Pancreas (tissue), 10 donors: ENCODE data around the gene PITPNC1. TPM values are rescaled to one million over a fixed set of nuclear protein-coding genes. Genes with fewer than 3 reads are reported as not detected.

Source experiments
- ATAC-seq, 4 donors: fragments of 200-7000 bp; cut with Tn5 transposase; one replicate each; pipeline versions ENCODE4 v1.8.0 to v1.9.1; 2020; ENCODE audit warnings: mild to moderate bottlenecking in 4 of 4, moderate library complexity in 4 of 4
- DNase-seq, 6 donors: peaks; one replicate each; pipeline ENCODE4 v3.0.0-alpha.2; 2020
- FAIRE-seq: peaks from 2 replicates; lab custom pipeline; 2012; peaks lifted over from hg19 to GRCh38; lab: Jason Lieb, UNC
- H3K27ac ChIP-seq, 4 donors: fragments of 200-600 bp; sonication (generic); 1 replicate in 3 of 4; 2 replicates in 1 of 4; pipeline versions ENCODE4 v1.5.0 to v1.8.0; 2020
- H3K27me3 ChIP-seq, 4 donors: fragments of 200-600 bp; one replicate each; pipeline ENCODE4 v1.8.0; 2021
- H3K36me3 ChIP-seq, 3 donors: fragments of 200-600 bp; sonication (generic) in 1 of 3; one replicate each; pipeline versions ENCODE4 v1.5.0 to v1.8.0; 2020 to 2021
- H3K4me1 ChIP-seq, 3 donors: fragments of 200-600 bp; one replicate each; pipeline ENCODE4 v1.8.0; 2021
- H3K4me3 ChIP-seq, 4 donors: fragments of 200-600 bp; sonication (generic) in 2 of 4; one replicate each; pipeline versions ENCODE4 v1.5.0 to v1.8.0; 2020 to 2021
- H3K9me3 ChIP-seq, 4 donors: fragments of 200-600 bp; one replicate each; pipeline ENCODE4 v1.8.0; 2021
- CTCF ChIP-seq, 4 donors: fragments of 200-600 bp; sonication (generic) in 3 of 4; IDR thresholded peaks; one replicate each; pipeline versions ENCODE4 v1.5.0 to v1.8.0; 2021; ENCODE audit warnings: antibody characterized with exemption in 4 of 4
- WGBS, 2 donors: extraction: QIAGEN DNeasy Blood & Tissue Kit; methylation state at CpG; one replicate each; pipeline ENCODE4 v1.1.7; 2013; 5-methylcytosine and 5-hydroxymethylcytosine counted together
- intact Hi-C, 3 donors: fragments of 100-400 bp; cut with DNase I; formaldehyde crosslinking; loops; one replicate each; pipeline versions ENCODE4 v1.11.1 to v1.14.2; 2022
- polyA plus RNA-seq, 2 donors: library from polyadenylated mRNA; stranded (reverse); fragments of 200-250 nt; gene quantifications; one replicate each; pipeline ENCODE4 v1.2.3, GENCODE V29; 2013
- total RNA-seq, 6 donors: library from RNA; stranded (reverse); fragmentation: NEBNext Ultra II Directional in 4 of 6; extraction: Animal tissue kit (Norgen Biotek cat#: 25700) in 4 of 6; gene quantifications; one replicate each; pipeline versions ENCODE4 v1.2.1 to v1.2.4, GENCODE V29; 2021 to 2023
- donor health status: healthy with polysubstance abuse.
- donor health status: DM: no; HTN: no; CAD: no; lungs with moderate emphysema.
- donor health status: DM: no; HTN: no; CAD: no.
- donor health status: control.
- donor health status: control.
- donor health status: Bipolar disorder and iron deficiency.
- donor health status: DM: yes; HTN: yes; CAD: no.
- donor health status: DM: no; HTN: no; CAD: no.
- donor health status: DM: no; HTN: no; CAD: no.
- donor health status: DM: yes; HTN: yes; CAD: no.

The PITPNC1 gene
- total and polyA plus RNA-seq, 8 donors, result 9.5 to 28.8 (median 24.4) TPM

- H3K27me3 ChIP-seq, result no peaks in the 10 kb centered on the region
- DNase-seq (no peak), ATAC-seq (no peak), FAIRE-seq (no peak)
- no peaks in the 10 kb centered on the region for H3K36me3 ChIP-seq
- no peaks in the 10 kb centered on the region for H3K9me3 ChIP-seq
- no peak overlapping the region for H3K27ac ChIP-seq
- intact Hi-C loops, result no loop called here
- H3K4me3 ChIP-seq, result no peak overlapping the region
- WGBS, 2 donors, result 67 to 76% methylated on average over 4 of the region's 4 CpGs
- TF ChIP-seq CTCF (IDR thresholded peaks at IDR 0.05), result no peak
- no peaks in the 10 kb centered on the region for H3K4me1 ChIP-seq
Measured at GRCh38 chr17:67617304-67617899, 240.3 kb downstream of the PITPNC1 start.

- no peaks in the 10 kb centered on the region for H3K9me3 ChIP-seq
- H3K27ac ChIP-seq, result no peak overlapping the region
- DNase-seq (no peak), ATAC-seq (no peak), FAIRE-seq (no peak)
- H3K4me3 ChIP-seq, result no peak overlapping the region
- no peaks in the 10 kb centered on the region for H3K27me3 ChIP-seq
- H3K4me1 ChIP-seq, result no peaks in the 10 kb centered on the region
- intact Hi-C loops, result no loop called here
- 95 to 97% methylated on average over 9 of the region's 9 CpGs for WGBS, 2 donors
- TF ChIP-seq CTCF (IDR thresholded peaks at IDR 0.05), result no peak
- no peaks in the 10 kb centered on the region for H3K36me3 ChIP-seq
Measured at GRCh38 chr17:67619555-67619954, 242.5 kb downstream of the PITPNC1 start.

- ATAC-seq, result no peak
- WGBS, 2 donors, result 93 to 97% methylated on average over 8 of the region's 8 CpGs
- DNase-seq, result no peak
- TF ChIP-seq CTCF (IDR thresholded peaks at IDR 0.05), result no peak
- Histone ChIP-seq H3K4me3 (no peak overlapping the region), H3K27ac (no peak overlapping the region), H3K9me3 (no peaks in the 10 kb centered on the region), H3K36me3 (no peaks in the 10 kb centered on the region), H3K27me3 (no peaks in the 10 kb centered on the region), H3K4me1 (no peaks in the 10 kb centered on the region)
- intact Hi-C loops, result no loop called here
- no peak for FAIRE-seq
Measured at GRCh38 chr17:67620088-67620487, 243.0 kb downstream of the PITPNC1 start.

GRCh38 chr17:67620636-67621035 lies 243.6 kb downstream of the PITPNC1 start:
- Histone ChIP-seq H3K9me3 (no peaks in the 10 kb centered on the region), H3K4me1 (no peaks in the 10 kb centered on the region), H3K27ac (no peak overlapping the region), H3K27me3 (no peaks in the 10 kb centered on the region), H3K4me3 (no peak overlapping the region), H3K36me3 (no peaks in the 10 kb centered on the region)
- no peak for TF ChIP-seq CTCF (IDR thresholded peaks at IDR 0.05)
- DNase-seq (no peak), ATAC-seq (no peak), FAIRE-seq (no peak)
- intact Hi-C loops, result no loop called here
- 93 to 97% methylated on average over 8 of the region's 8 CpGs for WGBS, 2 donors

- TF ChIP-seq CTCF (IDR thresholded peaks at IDR 0.05), result no peak
- Histone ChIP-seq H3K9me3 (no peaks in the 10 kb centered on the region), H3K4me3 (no peak overlapping the region), H3K4me1 (no peaks in the 10 kb centered on the region), H3K27me3 (no peaks in the 10 kb centered on the region), H3K36me3 (no peaks in the 10 kb centered on the region), H3K27ac (peak overlapping the region in 1 of 4 donors; percentile 27)
- WGBS, 2 donors, result 41 to 48% methylated on average over 2 of the region's 2 CpGs
- ATAC-seq, result peak in 2 of 4 donors; percentile 53 to 58
- no peak for DNase-seq
- no peak for FAIRE-seq
- intact Hi-C loops, result no loop called here
Measured at GRCh38 chr17:67623767-67624166, 246.7 kb downstream of the PITPNC1 start.
